K562 (cell line): Measurements from ENCODE around the gene SLC16A4. TPM values are rescaled to one million over a fixed set of nuclear protein-coding genes. Genes with fewer than 3 reads are reported as not detected.
A peak's percentile ranks its signal among the peaks of the same experiment; 100 is the strongest.

Source experiments
- E2F3 ChIP-seq: fragments of 250-450 bp; sonication (Bioruptor Pico); IDR thresholded peaks from 2 replicates; pipeline ENCODE4 v1.4.0; 2020; ENCODE audit warnings: mild to moderate bottlenecking
- FOS ChIP-seq: IDR thresholded peaks from 3 replicates; pipeline ENCODE4 v1.6.1; 2011; ENCODE audit not compliant: insufficient read length; ENCODE audit errors: extremely low read depth
- FOXK1 ChIP-seq: sonication (generic); formaldehyde crosslinking; IDR thresholded peaks from 2 replicates; pipeline ENCODE4 v1.8.0; 2022; ENCODE audit warnings: missing genetic modification reagents, mild to moderate bottlenecking, borderline replicate concordance
- FOXK2 ChIP-seq, 2 experiments: fragments of 450-650 bp; IDR thresholded peaks in 1 of 2; conservative IDR thresholded peaks in 1 of 2; 2 replicates each; pipeline ENCODE4 v1.6.1; 2016; ENCODE audit warnings: low read depth in 2 of 2, mild to moderate bottlenecking in 1 of 2
- GTF2A2 ChIP-seq: IDR thresholded peaks from 2 replicates; pipeline ENCODE4 v1.6.1; 2016; ENCODE audit warnings: mild to moderate bottlenecking, missing genetic modification characterization, missing compliant biosample characterization
- HNRNPK ChIP-seq: fragments of 200-400 bp; formaldehyde crosslinking; IDR thresholded peaks from one replicate; pipeline ENCODE4 v1.6.1; 2018; ENCODE audit warnings: mild to moderate bottlenecking, low read depth, low read length; ENCODE audit not compliant: poor library complexity, severe bottlenecking
- HNRNPLL ChIP-seq: fragments of 200-400 bp; formaldehyde crosslinking; IDR thresholded peaks from 2 replicates; pipeline ENCODE4 v1.6.1; 2017; ENCODE audit warnings: low read length, low read depth, mild to moderate bottlenecking; ENCODE audit not compliant: poor library complexity, severe bottlenecking
- KDM5B ChIP-seq: fragments of 200-600 bp; sonication (generic); IDR thresholded peaks from 2 replicates; pipeline ENCODE4 v1.6.1; 2012; ENCODE audit warnings: low read depth, mild to moderate bottlenecking, moderate library complexity, low read length, control low read depth, inconsistent platforms; ENCODE audit not compliant: insufficient replicate concordance
- XRCC4 ChIP-seq: IDR thresholded peaks from one replicate; pipeline ENCODE4 v1.6.1; 2011; ENCODE audit not compliant: insufficient read depth, insufficient read length; ENCODE audit errors: extremely low read depth
- ZNF175 ChIP-seq: fragments of 200-800 bp; sonication (Bioruptor generic); IDR thresholded peaks from 2 replicates; pipeline ENCODE4 v1.6.1; 2016; ENCODE audit warnings: low read depth, mild to moderate bottlenecking, missing genetic modification characterization, missing compliant biosample characterization
- polyA plus RNA-seq, 8 experiments: library from polyadenylated mRNA; depleted of rRNA in 4 of 8; stranded (reverse) in 5 of 8; unstranded in 3 of 8; fragments of >200 nt; fragmentation: Nextera tagmentation in 2 of 8; fragmentation: Illumina TruSeq in 1 of 8; extraction: Ambion mirVana in 2 of 8; extraction: Trizol in 1 of 8; gene quantifications; 2 replicates each; pipeline versions ENCODE4 v1.2.1 to v1.2.3, GENCODE V29; 2011 to 2014; ENCODE audit warnings: inconsistent platforms in 1 of 8, missing spikeins in 1 of 8
- total RNA-seq, 7 experiments: library from RNA; depleted of rRNA in 6 of 7; stranded (reverse); fragments of >200 nt in 6 of 7; fragmentation: Illumina TruSeq in 2 of 7; extraction: Trizol in 2 of 7; gene quantifications; 2 replicates each; pipeline versions ENCODE4 v1.2.1 to v1.2.3, GENCODE V29; 2011 to 2021; ENCODE audit warnings: low replicate concordance in 1 of 7
- TF ChIP-seq, protein P1 (sequence below): fragments of 250-450 bp; sonication (Bioruptor Pico); IDR thresholded peaks from 2 replicates; pipeline ENCODE4 v1.4.0; 2020; ENCODE audit warnings: mild to moderate bottlenecking
- TF ChIP-seq, protein P2 (sequence below): fragments of 250-450 bp; sonication (Bioruptor Pico); IDR thresholded peaks from 2 replicates; pipeline ENCODE4 v1.4.0; 2020

SLC16A4 gene
- total and polyA plus RNA-seq, 9 of the 15 experiments (the other 6 are each of a cell fraction or from before 2014, with no cell fraction given): 0.04 to 0.31 (median 0.18) TPM; not detected in 1

DNA sequence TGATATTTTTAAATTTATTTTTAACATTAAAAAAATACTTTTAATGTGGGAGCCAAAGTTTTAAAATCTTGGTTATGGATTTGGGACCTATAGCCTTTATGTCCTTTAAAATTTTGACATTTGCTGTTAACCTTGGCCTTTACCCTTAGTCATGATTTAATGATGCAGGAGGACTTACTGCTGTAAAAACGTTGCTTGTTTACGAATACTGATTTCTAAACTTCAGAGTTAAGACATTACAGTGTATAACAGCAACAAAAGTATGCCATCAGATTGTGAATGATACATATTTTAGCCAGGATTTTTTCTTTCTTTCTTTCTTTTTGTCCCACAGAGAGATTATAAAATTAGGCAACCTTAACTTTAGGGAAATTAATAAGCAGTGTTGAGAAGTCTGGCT is 42.8 kb downstream of the SLC16A4 start (continued):
- TF ChIP-seq FOS (no peak), XRCC4 (no peak), HNRNPK (no peak), FOXK1 (CRISPR knock-in tag) (no peak), E2F3 (CRISPR knock-in tag) (no peak), HNRNPLL (no peak), FOXK2 (conservative IDR thresholded peaks at IDR 0.05 in 1 of 2, IDR thresholded peaks at IDR 0.05 in 1 of 2; ENCODE audit: low read depth in 2 of 2) (peak in 1 of 2 experiments; percentile 41; a peak in 1 of 4 replicates), GTF2A2 (tag) (no peak), KDM5B (peak; percentile 37), ZNF175 (CRISPR knock-in tag) (no peak)
- TF ChIP-seq, protein P1, sequence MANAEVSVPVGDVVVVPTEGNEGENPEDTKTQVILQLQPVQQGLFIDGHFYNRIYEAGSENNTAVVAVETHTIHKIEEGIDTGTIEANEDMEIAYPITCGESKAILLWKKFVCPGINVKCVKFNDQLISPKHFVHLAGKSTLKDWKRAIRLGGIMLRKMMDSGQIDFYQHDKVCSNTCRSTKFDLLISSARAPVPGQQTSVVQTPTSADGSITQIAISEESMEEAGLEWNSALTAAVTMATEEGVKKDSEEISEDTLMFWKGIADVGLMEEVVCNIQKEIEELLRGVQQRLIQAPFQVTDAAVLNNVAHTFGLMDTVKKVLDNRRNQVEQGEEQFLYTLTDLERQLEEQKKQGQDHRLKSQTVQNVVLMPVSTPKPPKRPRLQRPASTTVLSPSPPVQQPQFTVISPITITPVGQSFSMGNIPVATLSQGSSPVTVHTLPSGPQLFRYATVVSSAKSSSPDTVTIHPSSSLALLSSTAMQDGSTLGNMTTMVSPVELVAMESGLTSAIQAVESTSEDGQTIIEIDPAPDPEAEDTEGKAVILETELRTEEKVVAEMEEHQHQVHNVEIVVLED (CRISPR knock-in tag): no peak
- TF ChIP-seq, protein P2, sequence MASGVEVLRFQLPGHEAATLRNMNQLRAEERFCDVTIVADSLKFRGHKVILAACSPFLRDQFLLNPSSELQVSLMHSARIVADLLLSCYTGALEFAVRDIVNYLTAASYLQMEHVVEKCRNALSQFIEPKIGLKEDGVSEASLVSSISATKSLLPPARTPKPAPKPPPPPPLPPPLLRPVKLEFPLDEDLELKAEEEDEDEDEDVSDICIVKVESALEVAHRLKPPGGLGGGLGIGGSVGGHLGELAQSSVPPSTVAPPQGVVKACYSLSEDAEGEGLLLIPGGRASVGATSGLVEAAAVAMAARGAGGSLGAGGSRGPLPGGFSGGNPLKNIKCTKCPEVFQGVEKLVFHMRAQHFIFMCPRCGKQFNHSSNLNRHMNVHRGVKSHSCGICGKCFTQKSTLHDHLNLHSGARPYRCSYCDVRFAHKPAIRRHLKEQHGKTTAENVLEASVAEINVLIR: no peak
- TF ChIP-seq, all 486 proteins: peak for 6
